Uterus (tissue), 2 donors: ENCODE results near the gene HOXA3.

Source experiments
- POLR2A ChIP-seq, 2 donors: fragments of 450-650 bp; IDR thresholded peaks; one replicate each; pipeline ENCODE4 v1.6.1; 2016; ENCODE audit warnings: antibody characterized with exemption in 2 of 2, mild to moderate bottlenecking in 1 of 2, moderate library complexity in 1 of 2
- TF ChIP-seq, protein P1 (sequence below), 4 experiments: fragments of 200-600 bp in 2 of 4; fragments of 450-650 bp in 2 of 4; sonication (generic) in 2 of 4; IDR thresholded peaks; one replicate each; pipeline ENCODE4 v1.5.1; 2016 to 2019; ENCODE audit warnings: antibody characterized with exemption in 4 of 4, mild to moderate bottlenecking in 2 of 4, moderate library complexity in 1 of 4

- TF ChIP-seq POLR2A (IDR thresholded peaks at IDR 0.05), result peak; percentile 18 to 23
- TF ChIP-seq, protein P1, sequence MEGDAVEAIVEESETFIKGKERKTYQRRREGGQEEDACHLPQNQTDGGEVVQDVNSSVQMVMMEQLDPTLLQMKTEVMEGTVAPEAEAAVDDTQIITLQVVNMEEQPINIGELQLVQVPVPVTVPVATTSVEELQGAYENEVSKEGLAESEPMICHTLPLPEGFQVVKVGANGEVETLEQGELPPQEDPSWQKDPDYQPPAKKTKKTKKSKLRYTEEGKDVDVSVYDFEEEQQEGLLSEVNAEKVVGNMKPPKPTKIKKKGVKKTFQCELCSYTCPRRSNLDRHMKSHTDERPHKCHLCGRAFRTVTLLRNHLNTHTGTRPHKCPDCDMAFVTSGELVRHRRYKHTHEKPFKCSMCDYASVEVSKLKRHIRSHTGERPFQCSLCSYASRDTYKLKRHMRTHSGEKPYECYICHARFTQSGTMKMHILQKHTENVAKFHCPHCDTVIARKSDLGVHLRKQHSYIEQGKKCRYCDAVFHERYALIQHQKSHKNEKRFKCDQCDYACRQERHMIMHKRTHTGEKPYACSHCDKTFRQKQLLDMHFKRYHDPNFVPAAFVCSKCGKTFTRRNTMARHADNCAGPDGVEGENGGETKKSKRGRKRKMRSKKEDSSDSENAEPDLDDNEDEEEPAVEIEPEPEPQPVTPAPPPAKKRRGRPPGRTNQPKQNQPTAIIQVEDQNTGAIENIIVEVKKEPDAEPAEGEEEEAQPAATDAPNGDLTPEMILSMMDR (IDR thresholded peaks at IDR 0.05), result no peak
Measured at GRCh38 chr7:27108390-27109127, 43.8 kb downstream of the HOXA3 start.
